Measurements from ENCODE around the gene ARHGEF10L. TPM values are rescaled to one million over a fixed set of nuclear protein-coding genes. Genes with fewer than 3 reads are reported as not detected.
A peak's percentile ranks its signal among the peaks of the same experiment; 100 is the strongest.

The ARHGEF10L gene
- total RNA-seq, 3 donors from 2014 or later (not counting 1 experiment from before 2014, with no cell fraction given): 0.70 to 1.7 (median 0.94) TPM

DNA sequence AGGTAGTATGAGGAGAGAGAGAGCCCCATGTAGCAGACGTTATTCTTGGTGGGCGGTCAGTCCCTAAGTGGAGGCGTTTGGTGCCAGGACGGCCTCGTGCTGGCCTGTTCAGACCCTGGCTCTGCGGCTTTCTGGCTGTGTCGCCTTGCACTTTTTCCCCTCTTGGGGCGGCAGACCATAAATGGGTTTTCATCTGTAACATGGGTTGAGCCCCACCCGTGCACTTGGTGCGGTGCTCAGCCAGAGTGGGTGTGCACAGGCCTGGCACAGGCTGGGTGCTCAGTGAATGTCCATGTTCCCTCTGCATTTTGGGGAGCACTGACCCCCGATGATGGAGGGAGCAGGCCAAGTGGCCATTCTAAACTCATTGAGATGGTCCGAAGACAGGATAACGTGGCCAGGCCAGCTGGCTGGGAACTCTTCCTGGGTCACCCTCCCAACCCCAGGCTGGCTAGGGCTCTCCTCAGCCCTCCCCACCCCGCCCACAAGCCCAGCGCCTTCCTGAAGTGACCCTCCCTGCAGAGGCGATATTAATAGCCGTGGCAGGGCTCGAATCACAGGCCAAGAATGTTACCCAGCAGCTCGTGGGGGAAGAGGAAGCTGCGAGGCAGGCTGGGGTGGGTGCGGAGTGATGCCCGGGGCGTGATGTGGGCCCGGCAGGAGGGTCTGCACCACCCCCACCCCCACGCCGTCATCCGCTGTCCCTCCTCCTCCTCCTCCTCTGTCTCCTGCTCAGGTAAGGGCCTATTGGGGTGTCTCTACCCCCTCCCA, 78.5 kb downstream of the ARHGEF10L start:
- TF ChIP-seq, protein P1, sequence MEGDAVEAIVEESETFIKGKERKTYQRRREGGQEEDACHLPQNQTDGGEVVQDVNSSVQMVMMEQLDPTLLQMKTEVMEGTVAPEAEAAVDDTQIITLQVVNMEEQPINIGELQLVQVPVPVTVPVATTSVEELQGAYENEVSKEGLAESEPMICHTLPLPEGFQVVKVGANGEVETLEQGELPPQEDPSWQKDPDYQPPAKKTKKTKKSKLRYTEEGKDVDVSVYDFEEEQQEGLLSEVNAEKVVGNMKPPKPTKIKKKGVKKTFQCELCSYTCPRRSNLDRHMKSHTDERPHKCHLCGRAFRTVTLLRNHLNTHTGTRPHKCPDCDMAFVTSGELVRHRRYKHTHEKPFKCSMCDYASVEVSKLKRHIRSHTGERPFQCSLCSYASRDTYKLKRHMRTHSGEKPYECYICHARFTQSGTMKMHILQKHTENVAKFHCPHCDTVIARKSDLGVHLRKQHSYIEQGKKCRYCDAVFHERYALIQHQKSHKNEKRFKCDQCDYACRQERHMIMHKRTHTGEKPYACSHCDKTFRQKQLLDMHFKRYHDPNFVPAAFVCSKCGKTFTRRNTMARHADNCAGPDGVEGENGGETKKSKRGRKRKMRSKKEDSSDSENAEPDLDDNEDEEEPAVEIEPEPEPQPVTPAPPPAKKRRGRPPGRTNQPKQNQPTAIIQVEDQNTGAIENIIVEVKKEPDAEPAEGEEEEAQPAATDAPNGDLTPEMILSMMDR (IDR thresholded peaks at IDR 0.05): no peak
- Mint-ChIP-seq H3K27ac (no peak overlapping the region), H3K9me3 (no peaks in the 10 kb centered on the region), H3K4me1 (no peaks in the 10 kb centered on the region), H3K27me3 (ENCODE audit: low read depth in 2 of 2) (peaks cover 0 to 4% of the 10 kb centered on the region in 2 donors), H3K4me3 (no peak overlapping the region), H3K36me3 (no peaks in the 10 kb centered on the region)
- H3K4me1 ChIP-seq (ENCODE audit: control insufficient read depth, insufficient read depth, low read length): peaks cover 5% of the 10 kb centered on the region
- no peak overlapping the region for H3K27ac ChIP-seq (ENCODE audit: low read length)
- 53% methylated on average over 27 of the region's 27 CpGs for WGBS (ENCODE audit: insufficient coverage)
- H3K9me3 ChIP-seq (ENCODE audit: control insufficient read depth, insufficient read depth, low read length): no peaks in the 10 kb centered on the region
- DNase-seq: no peak
- no peak for ATAC-seq
- intact Hi-C loops (cut with micrococcal nuclease): no loop called here
- H3K27me3 ChIP-seq (ENCODE audit: control insufficient read depth, insufficient read depth, low read length): no peaks in the 10 kb centered on the region
- no peak overlapping the region for H3K4me3 ChIP-seq (ENCODE audit: low read length)
- H3K36me3 ChIP-seq (ENCODE audit: control insufficient read depth, insufficient read depth, low read length): no peaks in the 10 kb centered on the region

DNA sequence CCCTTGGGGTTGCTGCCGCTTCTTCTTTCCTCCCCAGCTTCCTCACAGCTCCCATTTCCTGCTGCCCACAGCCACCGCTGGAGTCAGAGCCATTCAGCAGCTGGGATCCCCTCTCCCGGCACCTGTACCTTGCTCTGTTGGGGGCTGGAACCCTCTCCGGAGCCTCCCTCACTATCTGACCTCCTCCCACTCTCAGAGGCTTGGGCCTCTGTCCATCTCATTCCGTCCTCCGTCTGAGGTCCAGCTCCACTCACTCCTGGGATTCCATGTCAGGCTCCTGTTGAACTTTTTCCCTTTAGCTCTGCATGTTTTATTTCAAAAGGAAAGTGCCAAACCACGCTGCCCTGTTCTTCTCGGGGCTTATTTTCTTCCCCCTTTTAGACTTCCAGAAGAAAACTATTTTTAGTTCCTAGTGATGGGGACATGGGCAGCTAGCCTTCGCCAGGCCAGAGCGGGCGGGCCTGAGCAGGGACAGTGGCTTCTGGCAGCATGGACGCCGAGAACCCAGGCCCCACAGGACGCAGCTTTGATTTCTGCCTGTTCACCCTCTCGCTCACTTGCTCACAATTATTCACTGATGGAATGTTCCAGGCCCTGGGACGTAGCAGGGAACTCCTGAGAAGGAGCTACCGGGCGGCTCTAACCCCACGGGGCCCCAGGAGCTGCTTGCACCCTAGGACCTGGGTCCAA, 79.2 kb downstream of the ARHGEF10L start:
- ATAC-seq: no peak
- no peaks in the 10 kb centered on the region for H3K9me3 ChIP-seq (ENCODE audit: control insufficient read depth, insufficient read depth, low read length)
- peak overlapping the region; percentile 3 for H3K4me3 ChIP-seq (ENCODE audit: low read length)
- H3K4me1 ChIP-seq (ENCODE audit: control insufficient read depth, insufficient read depth, low read length): peaks cover 5% of the 10 kb centered on the region
- no peak overlapping the region for H3K27ac ChIP-seq (ENCODE audit: low read length)
- intact Hi-C loops (cut with micrococcal nuclease): no loop called here
- no peak for DNase-seq
- Mint-ChIP-seq H3K36me3 (no peaks in the 10 kb centered on the region), H3K27me3 (ENCODE audit: low read depth in 2 of 2) (peaks cover 0 to 4% of the 10 kb centered on the region in 2 donors), H3K27ac (no peak overlapping the region), H3K9me3 (no peaks in the 10 kb centered on the region), H3K4me1 (no peaks in the 10 kb centered on the region), H3K4me3 (no peak overlapping the region)
- H3K27me3 ChIP-seq (ENCODE audit: control insufficient read depth, insufficient read depth, low read length): no peaks in the 10 kb centered on the region
- TF ChIP-seq, protein P1 (IDR thresholded peaks at IDR 0.05): no peak
- H3K36me3 ChIP-seq (ENCODE audit: control insufficient read depth, insufficient read depth, low read length): no peaks in the 10 kb centered on the region
- WGBS (ENCODE audit: insufficient coverage): 72% methylated on average over 19 of the region's 19 CpGs

GRCh38 chr1:17620448-17620847, 81.0 kb downstream of the ARHGEF10L start:
- Mint-ChIP-seq H3K4me1 (no peaks in the 10 kb centered on the region), H3K9me3 (no peaks in the 10 kb centered on the region), H3K4me3 (no peak overlapping the region), H3K27me3 (ENCODE audit: low read depth in 2 of 2) (peaks cover 0 to 4% of the 10 kb centered on the region in 2 donors), H3K27ac (no peak overlapping the region), H3K36me3 (no peaks in the 10 kb centered on the region)
- WGBS (ENCODE audit: insufficient coverage): 74% methylated on average over 5 of the region's 5 CpGs
- Histone ChIP-seq H3K4me1 (ENCODE audit: control insufficient read depth, insufficient read depth, low read length) (peaks cover 5% of the 10 kb centered on the region), H3K27ac (ENCODE audit: low read length) (no peak overlapping the region), H3K36me3 (ENCODE audit: control insufficient read depth, insufficient read depth, low read length) (no peaks in the 10 kb centered on the region), H3K9me3 (ENCODE audit: control insufficient read depth, insufficient read depth, low read length) (no peaks in the 10 kb centered on the region), H3K4me3 (ENCODE audit: low read length) (no peak overlapping the region), H3K27me3 (ENCODE audit: control insufficient read depth, insufficient read depth, low read length) (no peaks in the 10 kb centered on the region)
- DNase-seq (no peak), ATAC-seq (no peak)
- TF ChIP-seq, protein P1 (IDR thresholded peaks at IDR 0.05): no peak
- intact Hi-C loops (cut with micrococcal nuclease): no loop called here
